GM18868 (cell line): Measurements from ENCODE around the gene STXBP2.

Source experiments
- ATAC-seq: cut with Tn5 transposase; IDR thresholded peaks from one replicate; pipeline ENCODE4 v1.9.1; 2021; ENCODE audit warnings: mild to moderate bottlenecking, moderate library complexity; ENCODE audit not compliant: unreplicated experiment

The STXBP2 gene

DNA sequence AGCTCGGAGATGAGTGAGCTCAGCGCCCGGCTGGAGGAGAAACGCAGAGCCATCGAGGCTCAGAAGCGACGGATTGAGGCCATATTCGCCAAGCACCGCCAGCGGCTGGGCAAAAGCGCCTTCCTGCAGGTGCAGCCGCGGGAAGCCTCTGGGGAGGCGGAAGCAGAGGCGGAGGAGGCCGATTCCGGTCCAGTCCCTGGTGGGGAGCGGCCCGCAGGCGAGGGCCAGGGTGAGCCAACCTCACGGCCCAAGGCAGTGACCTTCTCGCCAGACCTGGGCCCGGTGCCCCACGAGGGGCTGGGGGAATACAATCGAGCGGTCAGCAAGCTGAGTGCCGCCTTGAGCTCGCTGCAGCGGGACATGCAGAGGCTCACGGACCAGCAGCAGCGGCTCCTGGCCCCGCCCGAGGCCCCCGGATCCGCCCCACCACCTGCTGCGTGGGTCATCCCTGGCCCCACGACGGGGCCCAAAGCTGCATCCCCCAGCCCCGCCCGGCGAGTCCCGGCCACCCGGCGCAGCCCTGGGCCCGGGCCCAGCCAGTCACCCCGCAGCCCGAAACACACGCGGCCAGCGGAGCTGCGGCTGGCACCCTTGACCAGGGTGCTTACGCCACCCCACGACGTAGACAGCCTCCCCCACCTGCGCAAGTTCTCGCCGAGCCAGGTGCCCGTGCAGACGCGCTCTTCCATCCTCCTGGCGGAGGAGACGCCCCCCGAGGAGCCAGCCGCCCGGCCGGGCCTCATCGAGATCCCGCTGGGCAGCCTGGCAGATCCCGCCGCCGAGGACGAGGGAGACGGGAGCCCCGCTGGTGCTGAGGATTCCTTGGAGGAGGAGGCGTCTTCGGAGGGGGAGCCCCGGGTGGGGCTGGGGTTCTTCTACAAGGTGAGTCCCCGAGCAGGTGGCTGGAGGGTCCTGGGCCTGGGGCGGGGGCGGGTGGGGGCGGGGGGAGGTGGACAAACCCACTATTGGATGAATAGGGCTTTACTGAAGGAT is 24.3 kb upstream of the STXBP2 start:
- ATAC-seq = no peak

DNA sequence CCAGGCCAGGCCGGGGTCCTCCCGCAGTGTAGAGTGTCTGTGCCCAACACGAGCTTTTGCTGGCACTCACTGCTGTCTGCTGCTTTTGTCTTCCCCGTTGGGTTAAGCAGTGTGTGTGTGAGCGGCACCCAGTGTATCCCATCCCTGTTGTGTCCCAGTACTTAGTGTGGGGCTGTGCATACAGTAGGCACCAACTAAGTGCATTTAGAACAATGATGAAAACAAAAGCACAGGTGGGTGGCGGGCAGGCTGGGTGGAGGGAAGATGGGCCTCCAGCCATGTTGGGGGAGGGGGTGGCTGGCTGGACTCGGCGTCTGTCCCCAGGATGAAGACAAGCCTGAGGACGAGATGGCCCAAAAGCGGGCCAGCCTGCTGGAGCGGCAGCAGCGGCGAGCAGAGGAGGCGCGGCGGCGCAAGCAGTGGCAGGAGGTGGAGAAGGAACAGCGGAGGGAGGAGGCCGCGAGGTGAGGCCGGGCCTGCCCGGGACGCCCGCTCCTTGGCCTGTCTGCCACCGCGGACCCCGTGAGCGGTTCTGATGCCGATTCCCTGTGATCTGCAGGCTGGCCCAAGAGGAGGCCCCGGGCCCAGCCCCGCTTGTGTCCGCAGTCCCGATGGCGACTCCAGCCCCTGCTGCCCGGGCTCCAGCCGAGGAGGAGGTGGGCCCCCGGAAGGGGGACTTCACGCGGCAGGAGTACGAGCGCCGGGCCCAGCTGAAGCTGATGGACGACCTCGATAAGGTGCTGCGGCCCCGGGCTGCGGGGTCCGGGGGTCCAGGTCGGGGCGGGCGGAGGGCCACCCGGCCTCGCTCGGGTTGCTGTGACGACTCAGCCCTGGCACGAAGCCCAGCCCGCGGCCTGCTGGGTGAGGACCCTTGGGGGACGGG is 21.8 kb upstream of the STXBP2 start:
- no peak for ATAC-seq

DNA sequence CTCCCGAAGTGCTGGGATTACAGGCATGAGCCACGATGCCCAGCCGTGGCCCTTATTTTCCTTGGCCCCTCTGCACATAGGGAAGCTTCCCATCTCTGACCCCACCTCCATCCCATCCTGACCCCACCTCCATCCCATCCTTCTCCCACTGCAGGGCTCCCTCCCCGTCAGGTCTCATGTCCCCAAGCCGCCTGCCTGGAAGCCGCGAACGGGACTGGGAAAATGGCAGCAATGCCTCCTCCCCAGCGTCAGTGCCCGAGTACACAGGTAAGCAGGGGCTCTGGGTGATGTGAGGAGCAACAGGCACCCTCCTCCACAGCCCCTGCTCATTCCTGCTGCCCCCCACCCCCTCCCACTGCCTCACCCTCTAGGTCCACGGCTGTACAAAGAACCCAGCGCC is 19.7 kb upstream of the STXBP2 start:
- ATAC-seq = no peak

DNA sequence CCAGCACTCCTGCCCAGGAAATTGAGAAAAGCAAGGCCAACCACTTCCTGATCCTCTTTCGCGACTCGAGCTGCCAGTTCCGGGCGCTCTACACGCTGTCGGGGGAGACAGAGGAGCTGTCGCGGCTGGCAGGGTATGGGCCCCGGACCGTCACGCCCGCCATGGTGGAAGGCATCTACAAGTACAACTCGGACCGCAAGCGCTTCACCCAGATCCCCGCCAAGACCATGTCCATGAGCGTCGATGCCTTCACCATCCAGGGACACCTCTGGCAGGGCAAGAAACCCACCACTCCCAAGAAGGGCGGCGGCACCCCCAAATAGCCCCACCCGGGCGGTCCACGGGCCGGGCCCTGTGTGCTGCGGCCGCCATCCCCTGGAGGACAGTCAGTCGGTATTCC is 19.2 kb upstream of the STXBP2 start:
- ATAC-seq = no peak

DNA sequence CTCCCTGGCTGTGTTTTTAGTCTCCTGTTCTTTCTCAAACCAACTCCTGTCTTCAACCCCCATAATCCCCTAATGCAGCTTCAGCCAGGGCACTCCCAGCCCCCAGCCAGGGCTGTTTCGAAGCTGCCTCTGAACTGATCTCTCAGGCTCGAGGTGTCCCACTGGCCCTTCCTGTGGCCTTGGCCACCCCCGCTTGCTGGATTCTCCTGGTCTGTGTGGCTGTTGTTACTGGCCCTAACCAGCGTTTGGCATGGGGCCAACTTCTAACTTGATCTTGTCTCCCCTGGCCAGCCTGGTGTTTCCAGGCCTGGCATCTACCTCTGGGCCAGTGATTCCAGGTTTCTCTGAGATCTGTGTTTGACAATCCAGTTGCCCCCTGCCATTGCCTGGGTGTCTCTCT is 18.6 kb upstream of the STXBP2 start:
- no peak for ATAC-seq

DNA sequence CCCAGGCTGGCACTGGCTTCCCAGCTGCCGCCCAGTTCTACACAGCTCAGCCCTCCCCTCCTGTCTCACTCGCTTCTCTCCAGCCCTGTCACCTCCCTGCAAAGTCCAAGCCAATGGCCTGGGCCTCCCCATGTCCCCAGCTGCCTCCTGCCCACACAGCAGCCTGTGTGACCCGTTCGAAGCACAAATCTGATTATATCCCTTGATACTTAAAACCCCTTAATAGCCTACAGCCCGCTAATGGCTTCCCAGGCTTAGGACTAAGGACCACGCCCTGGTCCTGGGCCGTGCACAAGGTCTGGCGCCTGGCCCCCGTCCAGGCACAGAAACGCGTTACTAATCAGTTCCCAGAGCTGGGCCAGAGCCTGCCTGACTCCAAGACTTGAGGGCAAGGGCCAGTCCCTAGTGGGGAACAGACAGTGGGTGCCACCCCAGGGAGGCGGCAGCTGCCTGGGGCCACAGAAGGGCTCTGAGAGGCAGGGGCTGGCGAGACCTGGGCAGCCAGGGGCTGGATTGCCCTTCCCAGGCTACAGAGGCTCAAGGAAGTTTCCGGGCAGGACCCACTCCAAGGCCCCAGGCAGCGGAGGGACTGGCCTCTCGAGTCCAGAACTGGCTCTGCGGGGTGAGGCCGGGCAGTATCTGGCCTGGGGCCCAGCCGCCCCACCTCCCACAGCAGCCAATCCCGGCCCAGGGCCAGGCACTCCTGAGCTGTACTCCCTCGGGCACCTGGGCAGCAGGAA is 18.0 kb upstream of the STXBP2 start:
- no peak for ATAC-seq

DNA sequence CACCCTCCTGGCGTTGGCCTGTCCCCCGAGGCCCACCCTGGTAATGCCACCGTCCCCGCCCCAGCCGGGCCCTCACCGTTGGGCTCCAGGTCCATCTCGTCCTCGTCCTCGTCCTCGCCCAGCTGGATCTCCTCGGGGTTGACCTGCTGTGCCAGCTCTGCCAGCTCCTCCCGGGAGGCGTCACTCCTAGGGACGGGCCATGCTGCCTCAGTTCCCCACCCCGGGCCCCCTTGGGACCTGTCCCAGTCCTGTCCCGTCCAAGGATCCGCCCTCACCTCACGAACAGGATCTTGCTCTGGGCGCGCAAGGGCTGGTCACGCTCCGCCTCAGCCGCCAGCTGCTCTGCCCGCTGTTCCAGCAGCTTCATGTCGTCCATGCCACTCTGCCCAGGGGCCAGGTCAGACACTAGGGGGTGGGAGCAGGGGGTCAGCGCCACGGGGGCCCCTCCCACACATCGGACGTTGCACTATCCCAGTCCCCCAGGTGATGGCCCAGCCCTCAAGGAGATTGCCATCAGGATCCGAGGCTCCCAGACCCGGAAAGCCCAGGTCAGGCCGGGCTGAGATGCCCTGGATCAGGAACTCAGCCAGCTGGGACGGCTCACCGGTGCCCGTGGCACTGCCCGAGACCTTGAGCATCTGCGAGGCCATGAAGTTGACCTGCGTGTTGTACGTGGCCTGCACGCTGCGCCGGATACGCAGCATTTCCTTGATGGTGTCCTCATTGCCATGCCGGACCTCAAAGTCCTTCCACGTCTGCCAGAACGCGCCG is 17.1 kb upstream of the STXBP2 start:
- no peak for ATAC-seq

DNA sequence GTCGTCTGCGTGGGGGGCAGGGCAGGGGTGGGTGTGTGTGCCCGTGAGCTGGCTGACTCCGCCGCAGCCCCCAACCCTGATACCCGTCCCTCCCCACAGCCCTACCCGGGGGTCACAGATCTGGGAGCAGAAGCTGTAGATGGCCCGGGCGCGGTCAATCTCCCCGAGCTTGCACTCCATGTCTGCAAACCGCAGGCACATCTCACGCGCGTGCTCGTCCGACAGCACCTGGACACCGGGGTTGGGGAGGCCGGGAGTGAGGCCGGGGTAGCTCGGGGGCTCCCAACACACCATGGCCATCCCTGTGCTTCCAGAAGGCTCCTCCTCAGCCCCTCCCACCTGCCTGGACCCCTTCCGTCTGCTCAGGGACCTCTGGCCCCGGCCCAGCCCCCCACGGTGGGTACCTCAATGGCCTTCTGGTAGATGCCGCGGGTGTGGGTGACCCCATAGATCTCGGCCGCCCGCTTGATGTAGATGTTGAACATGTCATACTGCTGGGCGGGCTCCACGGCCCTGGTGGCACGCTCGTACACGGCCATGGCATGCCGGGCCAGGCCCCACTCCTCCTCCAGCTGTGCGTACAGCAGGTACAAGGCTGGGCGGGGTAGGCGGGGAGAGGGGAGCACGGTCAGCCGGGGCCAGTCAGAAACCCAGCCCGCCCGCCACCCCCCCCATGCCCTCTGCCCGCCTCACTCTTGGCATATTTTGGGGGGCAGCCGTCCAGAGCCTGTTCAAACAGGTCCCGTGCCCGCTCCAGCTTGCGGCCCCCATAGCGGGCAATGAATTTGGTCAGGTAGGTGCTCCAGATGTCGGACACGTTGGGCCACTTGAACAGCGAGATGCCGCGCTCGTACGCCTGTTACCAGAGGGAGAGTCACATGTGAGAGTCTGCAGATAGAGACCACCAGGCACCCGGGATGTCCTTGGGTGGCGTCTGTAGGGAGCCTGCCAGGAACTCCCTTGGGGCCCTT is 16.2 kb upstream of the STXBP2 start:
- ATAC-seq = no peak

DNA sequence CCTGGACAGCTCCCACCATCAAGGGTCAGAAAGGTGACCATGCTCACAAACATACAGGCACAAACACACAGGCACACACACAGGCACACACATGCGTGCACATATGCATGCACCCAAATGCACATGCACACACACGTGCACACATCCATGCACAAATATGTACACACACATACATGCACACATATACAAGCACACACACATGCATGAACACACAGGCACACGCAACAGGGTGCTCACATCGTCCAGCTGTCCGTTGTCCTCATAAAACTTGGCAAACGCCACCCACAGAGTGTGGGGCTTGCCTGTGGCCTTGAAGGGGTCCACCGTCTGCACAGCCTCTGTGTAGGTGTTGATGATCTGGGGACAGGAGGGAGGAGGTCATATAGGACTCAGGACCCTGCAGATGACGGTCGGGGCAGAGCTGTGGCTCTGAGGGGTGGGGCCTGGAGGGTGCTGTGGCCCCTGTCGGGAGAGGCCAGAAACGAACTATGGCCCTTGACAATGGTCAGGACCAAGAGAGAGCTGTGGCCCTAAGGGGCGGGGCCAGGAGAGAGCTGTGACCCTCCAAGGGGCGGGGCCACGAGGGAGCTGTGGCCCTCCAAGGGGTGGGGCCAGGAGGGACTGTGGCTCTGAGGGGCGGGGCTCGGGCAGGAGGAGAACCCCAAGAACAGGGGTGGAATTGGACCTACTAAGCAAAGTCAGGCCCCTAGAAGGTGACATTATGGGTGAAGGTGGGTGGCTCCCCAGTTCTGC is 13.8 kb upstream of the STXBP2 start:
- ATAC-seq = no peak

DNA sequence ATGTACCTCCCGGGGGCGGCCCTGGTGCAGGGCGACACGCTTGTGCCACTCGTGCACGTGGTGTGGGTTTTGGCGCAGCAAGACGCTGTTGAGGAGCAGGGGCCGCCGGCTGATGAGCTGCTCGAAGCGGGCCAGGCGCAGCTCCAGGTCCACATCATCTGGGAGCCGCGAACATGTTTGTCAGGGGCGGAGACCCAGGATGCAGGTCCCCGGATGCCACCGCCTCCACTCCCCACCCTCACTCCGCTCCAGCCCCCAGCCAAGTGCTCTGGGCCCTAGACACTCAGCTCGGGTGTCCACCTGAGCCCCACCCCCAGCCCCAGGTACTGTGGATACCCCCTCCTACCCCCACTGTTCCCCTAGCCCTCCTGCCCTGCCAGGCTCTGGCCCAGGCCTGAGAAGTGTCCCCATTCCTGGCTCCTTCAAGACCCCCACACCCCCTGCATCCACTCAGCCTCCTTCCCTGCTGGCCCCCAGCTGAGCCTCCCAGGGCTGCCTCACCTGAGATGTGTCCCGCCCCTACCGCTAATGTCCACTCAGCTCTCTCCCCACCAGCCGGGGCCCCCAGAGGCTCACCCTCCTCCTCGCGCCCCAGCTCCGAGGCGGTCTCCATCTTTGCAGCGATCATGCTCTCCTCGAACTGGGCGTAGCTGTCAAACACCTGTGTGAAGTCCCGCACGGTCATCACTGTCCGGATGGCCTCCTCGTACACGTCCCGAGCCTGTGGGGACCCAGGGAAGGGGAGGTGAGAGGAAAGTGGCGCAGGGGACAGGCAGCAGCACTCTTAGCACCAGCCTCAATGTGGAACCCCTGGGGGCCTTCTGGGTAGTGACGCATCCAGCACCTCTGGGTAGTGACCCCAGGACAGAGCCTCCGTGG is 12.9 kb upstream of the STXBP2 start:
- ATAC-seq = no peak

DNA sequence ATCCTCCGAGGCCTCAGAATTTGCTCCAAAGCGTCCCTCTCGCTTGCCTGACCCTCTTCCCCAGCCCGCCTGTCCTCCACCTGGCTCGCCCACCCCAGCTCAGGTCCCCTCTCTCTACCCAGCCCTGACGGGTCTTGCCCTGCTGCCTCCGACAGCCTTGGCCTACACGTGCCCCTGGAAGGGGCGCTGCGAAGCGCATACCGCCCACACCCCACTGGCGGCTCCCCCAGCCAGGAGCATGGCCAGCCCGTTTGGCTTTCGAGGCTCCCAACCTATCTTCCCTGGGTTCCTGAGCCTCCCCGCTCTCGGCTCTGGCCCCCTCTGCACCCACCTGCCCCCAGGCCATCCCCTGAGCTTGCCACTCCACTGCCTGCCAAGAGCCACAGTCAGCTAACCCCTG is 12.1 kb upstream of the STXBP2 start:
- no peak for ATAC-seq

DNA sequence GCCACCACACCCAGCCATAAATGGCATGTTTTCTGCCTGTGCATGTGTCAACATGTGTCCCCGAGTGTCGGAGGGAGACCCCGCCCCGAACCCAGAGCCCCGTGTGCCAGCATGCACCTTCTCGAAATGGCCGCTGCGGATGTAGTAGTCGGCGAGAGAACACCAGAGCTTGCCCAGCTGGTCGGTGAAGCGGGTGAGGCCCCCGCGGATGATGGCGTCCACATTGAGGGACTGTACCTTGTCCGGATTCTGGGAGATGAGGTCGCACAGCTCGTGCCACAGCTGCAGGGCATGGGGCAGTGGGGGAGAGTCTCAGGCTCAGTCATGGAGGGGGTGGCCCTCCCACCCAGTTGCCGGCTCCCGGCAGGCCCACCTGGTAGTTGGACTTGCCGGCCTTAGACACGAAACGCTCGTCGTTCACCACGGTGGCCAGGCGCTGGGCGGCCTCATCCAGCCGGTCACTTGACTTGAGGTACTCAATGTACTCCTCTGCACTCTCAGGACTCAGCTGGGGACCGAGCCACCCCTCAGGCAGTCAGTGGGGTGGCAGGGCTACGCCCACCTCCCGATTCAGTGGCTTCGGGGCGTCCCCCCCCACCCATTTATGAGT is 11.0 kb upstream of the STXBP2 start:
- ATAC-seq = no peak

DNA sequence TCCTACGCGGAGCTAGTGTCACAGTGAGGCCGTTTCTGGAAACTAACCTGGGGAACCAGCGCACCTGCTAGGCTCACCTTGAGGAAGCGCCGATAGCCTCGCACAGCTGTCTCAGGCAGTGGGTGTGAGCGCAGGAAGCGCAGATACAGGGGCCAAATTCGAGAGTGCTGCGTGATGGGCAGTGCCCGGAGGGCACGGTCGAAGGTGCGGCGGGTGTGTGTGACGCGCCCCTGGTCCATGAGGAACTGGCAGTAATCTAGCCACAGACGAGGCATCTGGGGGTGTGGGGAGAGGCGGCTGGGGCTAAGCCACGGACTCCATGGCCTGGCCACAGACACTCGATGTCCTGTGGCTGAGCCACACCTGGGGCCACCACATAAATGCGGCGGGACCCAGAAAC is 9.7 kb upstream of the STXBP2 start:
- ATAC-seq = no peak

DNA sequence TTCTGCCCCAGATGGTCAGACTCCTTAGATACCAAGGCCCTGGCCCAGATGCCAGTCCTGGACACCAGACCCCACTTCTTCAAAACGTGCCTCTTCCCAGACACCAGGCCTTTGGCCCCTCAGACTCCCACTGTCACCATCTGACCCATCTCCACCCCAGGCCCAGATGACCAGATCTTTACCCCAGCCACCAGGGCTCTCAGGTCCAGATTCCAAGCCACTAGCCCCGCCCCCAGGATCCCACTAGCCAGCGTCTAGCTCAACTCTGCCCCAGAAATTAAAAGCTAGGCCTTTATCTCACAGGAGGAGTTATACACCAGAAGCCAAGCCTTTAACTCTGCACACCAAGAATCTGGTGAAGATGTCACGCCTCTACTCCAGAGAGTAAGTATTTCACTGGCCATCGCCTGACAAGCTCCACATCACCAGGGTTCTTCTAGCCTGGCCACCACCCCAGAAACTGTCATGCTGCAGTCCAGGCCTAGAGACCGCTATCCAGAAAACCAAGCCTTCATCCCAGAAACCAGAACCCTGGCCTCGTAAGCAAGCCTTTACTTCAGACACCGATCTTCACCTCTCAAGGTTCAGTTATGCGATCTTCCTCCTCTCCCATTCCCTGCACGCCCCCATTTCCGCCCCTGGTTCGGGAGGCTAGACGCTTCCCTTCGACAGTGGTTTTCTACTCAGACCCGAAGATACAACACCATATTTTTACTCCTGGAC is 8.2 kb upstream of the STXBP2 start:
- ATAC-seq = no peak

DNA sequence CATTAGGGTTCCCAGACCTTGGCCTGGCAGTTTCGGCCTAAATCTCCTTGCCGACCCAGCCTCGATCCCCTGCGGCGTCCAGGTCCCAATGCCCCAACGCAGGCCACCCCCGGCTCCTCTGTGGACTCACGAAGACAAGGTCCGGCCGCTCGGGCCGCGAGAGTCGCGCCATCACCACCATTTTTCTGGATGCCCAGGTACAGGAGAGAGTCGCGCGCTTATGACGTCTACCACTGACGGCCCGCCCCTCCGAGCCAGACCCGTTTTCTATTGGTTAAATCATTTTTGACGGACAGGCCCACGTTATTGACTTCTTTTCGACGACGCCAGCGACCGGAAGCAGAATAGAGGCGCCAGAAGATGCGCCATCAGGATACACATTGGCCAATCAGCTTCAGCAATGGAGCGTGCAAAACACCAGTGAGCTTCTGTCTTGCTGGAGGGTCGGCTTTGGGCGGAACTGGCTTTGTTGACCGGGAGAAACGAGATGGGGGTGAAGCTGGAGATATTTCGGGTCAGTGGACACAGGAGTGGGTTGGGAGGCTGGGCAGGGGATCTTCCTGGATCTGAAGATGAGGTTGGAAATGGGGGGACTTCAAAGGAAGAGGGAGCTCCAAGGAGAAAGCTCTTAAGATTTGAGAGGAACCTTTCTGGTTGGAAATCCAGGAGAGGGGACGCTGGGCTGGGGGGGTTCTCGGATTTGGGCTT is 7.4 kb upstream of the STXBP2 start, which contains the start of the genes PET100 and XAB2:
PET100 (plus strand) TSS at position 447 of the 708 bp plus-strand sequence; CDS start at position 488, 41 bp downstream.
XAB2 (minus strand) TSS at position 199 of the 708 bp plus-strand sequence; CDS start at position 181, 18 bp downstream.
- peak; percentile 93 for ATAC-seq
